Measurements from ENCODE around the gene SERPINB6. TPM values are rescaled to one million over a fixed set of nuclear protein-coding genes. Genes with fewer than 3 reads are reported as not detected.
A peak's percentile ranks its signal among the peaks of the same experiment; 100 is the strongest.
"Not testable (repeated sequence)": the region's sequence is repeated elsewhere in the genome, so short reads cannot be mapped to it uniquely, and the experiment has no call there.

Gene SERPINB6
- total and polyA plus RNA-seq, 2 donors = 23.1 to 84.3 TPM

DNA sequence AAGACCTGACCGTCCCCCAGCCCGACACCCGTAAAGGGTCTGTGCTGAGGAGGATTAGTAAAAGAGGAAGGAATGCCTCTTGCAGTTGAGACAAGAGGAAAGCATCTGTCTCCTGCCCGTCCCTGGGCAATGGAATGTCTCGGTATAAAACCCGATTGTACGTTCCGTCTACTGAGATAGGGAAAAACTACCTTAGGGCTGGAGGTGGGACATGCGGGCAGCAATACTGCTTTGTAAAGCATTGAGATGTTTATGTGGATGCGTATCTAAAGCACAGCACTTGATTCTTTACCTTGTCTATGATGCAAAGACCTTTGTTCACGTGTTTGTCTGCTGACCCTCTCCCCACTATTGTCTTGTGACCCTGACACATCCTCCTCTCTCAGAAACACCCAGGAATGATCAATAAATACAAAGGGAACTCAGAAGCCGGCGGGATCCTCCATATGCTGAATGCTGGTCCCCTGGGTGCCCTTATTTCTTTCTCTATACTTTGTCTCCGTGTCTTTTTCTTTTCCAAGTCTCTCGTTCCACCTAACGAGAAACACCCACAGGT is 62.2 kb downstream of the SERPINB6 start:
- not testable (repeated sequence) for DNase-seq (ENCODE audit: low read depth in 6 of 9, low spot score in 9 of 9); H3K4me1 ChIP-seq (ENCODE audit: control insufficient read depth in 2 of 2, insufficient read depth in 2 of 2, low read length in 2 of 2); H3K36me3 ChIP-seq (ENCODE audit: control insufficient read depth in 2 of 2, insufficient read depth in 2 of 2, low read length in 1 of 2); H3K9me3 ChIP-seq (ENCODE audit: control insufficient read depth in 2 of 2, insufficient read depth in 1 of 2, low read length in 1 of 2); H3K27me3 ChIP-seq (ENCODE audit: control insufficient read depth in 2 of 2, insufficient read depth in 1 of 2, low read length in 1 of 2); H3K4me3 ChIP-seq (ENCODE audit: low read length in 2 of 2); H3K27ac ChIP-seq (ENCODE audit: low read depth in 1 of 2, low read length in 1 of 2)
- 84% methylated on average over 16 of the region's 16 CpGs for WGBS

DNA sequence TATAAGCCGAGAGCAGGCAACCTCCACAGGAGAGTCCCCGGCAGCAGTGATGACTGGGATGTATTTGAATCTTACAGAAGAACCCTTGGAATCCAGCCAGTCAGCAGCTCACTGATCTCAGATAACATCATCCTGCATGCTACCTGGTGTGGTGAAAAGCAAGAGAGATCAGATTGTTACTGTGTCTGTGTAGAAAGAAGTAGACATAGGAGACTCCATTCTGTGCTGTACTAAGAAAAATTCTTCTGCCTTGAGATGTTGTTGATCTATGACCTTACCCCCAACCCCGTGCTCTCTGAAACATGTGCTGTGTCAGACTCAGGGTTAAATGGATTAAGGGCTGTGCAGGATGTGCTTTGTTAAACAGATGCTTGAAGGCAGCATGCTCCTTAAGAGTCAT is 62.9 kb downstream of the SERPINB6 start:
- H3K27ac ChIP-seq (ENCODE audit: low read depth in 1 of 2, low read length in 1 of 2); H3K4me1 ChIP-seq (ENCODE audit: control insufficient read depth in 2 of 2, insufficient read depth in 2 of 2, low read length in 2 of 2); H3K4me3 ChIP-seq (ENCODE audit: low read length in 2 of 2); H3K9me3 ChIP-seq (ENCODE audit: control insufficient read depth in 2 of 2, insufficient read depth in 1 of 2, low read length in 1 of 2); H3K36me3 ChIP-seq (ENCODE audit: control insufficient read depth in 2 of 2, insufficient read depth in 2 of 2, low read length in 1 of 2); H3K27me3 ChIP-seq (ENCODE audit: control insufficient read depth in 2 of 2, insufficient read depth in 1 of 2, low read length in 1 of 2): not testable (repeated sequence)
- peak in 1 of 9 donors; percentile 50 for DNase-seq (ENCODE audit: low read depth in 6 of 9, low spot score in 9 of 9)
- 69% methylated on average over 3 of the region's 3 CpGs for WGBS

DNA sequence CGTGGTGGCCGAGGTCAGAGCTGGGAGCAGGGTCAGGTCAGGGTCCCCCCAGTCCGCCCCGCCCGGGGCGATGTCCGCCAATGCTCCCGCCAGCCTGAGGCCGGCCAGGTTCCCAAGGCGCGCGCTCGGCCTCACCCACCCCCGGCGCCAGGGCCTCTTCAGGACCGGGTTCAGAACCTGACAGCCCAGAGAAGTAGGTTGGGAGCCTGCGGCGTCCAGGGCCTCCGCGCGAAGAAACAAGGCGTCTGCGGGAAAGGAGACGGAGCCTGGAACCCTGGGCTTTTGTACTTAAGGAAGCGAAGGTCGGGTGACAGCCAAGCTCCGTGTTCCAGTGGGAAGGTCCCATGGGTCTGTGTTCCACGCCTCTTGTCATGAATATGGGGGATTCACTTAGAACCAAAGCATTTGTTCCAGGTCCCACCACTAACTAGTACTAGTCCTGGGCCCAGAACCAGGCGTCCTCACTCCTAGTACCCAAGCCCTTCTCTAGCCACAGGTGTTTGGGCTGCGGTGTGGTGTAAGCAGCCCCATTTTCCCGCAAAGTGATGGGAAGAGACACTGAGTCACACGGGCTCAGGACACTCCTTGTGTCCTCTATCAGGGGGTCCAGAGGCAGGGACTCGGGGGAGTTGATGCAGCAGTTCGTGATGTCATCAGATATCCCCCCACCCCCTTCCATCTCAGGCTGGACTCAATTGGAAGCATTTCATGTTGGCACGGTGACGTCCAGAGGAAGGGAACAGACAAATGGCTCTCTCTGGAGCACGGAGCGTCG is 67.8 kb downstream of the SERPINB6 start:
- Histone ChIP-seq H3K27me3 (ENCODE audit: control insufficient read depth in 2 of 2, insufficient read depth in 1 of 2, low read length in 1 of 2) (peaks cover 0 to 19% of the 10 kb centered on the region in 2 donors), H3K4me3 (ENCODE audit: low read length in 2 of 2) (peak overlapping the region; percentile 58 to 75), H3K36me3 (ENCODE audit: control insufficient read depth in 2 of 2, insufficient read depth in 2 of 2, low read length in 1 of 2) (peaks cover 4 to 11% of the 10 kb centered on the region in 2 donors), H3K4me1 (ENCODE audit: control insufficient read depth in 2 of 2, insufficient read depth in 2 of 2, low read length in 2 of 2) (peaks cover 8 to 20% of the 10 kb centered on the region in 2 donors)
- DNase-seq (ENCODE audit: low read depth in 6 of 9, low spot score in 9 of 9); H3K27ac ChIP-seq (ENCODE audit: low read depth in 1 of 2, low read length in 1 of 2); H3K9me3 ChIP-seq (ENCODE audit: control insufficient read depth in 2 of 2, insufficient read depth in 1 of 2, low read length in 1 of 2): not testable (repeated sequence)
- WGBS = 39% methylated on average over 31 of the region's 39 CpGs

DNA sequence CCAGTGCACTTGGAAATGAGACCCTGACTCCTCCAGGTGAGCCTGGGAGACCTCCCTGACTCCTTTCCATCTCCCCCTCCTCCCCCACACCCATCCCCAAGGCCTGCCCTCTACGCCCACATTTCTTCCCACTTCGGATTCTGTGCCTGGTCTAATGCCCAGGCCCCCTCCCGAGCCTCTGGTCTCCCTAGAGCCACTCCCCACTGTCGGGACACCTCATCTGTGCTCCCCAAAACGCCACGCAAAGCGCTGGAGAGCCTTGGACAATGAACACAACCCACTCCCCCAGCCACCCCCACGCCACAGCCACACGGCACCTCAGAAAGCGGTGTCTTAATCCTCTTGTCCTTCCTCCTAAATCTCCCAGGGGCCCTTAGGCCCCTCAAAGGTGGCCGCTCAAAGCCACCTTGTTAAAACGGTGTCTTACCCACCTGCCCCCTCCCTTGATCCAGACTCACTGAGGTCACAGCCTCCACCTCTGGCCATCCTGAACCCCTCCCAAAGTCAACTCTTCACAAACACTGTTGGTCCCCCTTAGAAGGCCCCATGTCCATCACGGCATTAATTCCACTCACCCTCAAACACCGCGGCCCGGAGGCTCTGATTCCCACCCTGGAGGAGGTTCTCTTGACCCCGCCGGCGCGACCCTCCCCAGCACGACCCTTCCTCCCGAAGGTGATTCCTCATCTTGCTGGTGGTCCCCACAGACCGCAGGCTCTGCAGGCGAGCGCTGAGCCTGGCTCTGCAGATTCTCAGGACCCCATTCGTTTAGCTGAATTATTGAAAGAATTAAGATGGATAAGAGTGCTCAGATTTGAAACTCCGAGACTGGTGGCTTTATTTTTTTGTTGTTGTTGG is 69.5 kb downstream of the SERPINB6 start:
- not testable (repeated sequence) for DNase-seq (ENCODE audit: low read depth in 6 of 9, low spot score in 9 of 9); H3K9me3 ChIP-seq (ENCODE audit: control insufficient read depth in 2 of 2, insufficient read depth in 1 of 2, low read length in 1 of 2)
- Histone ChIP-seq H3K36me3 (ENCODE audit: control insufficient read depth in 2 of 2, insufficient read depth in 2 of 2, low read length in 1 of 2) (peaks cover 4 to 11% of the 10 kb centered on the region in 2 donors), H3K4me1 (ENCODE audit: control insufficient read depth in 2 of 2, insufficient read depth in 2 of 2, low read length in 2 of 2) (peaks cover 8 to 20% of the 10 kb centered on the region in 2 donors), H3K27ac (ENCODE audit: low read depth in 1 of 2, low read length in 1 of 2) (peak overlapping the region in 1 of 2 donors; percentile 18), H3K27me3 (ENCODE audit: control insufficient read depth in 2 of 2, insufficient read depth in 1 of 2, low read length in 1 of 2) (peaks cover 0 to 19% of the 10 kb centered on the region in 2 donors), H3K4me3 (ENCODE audit: low read length in 2 of 2) (peak overlapping the region; percentile 58 to 75)
- 63% methylated on average over 27 of the region's 27 CpGs for WGBS

DNA sequence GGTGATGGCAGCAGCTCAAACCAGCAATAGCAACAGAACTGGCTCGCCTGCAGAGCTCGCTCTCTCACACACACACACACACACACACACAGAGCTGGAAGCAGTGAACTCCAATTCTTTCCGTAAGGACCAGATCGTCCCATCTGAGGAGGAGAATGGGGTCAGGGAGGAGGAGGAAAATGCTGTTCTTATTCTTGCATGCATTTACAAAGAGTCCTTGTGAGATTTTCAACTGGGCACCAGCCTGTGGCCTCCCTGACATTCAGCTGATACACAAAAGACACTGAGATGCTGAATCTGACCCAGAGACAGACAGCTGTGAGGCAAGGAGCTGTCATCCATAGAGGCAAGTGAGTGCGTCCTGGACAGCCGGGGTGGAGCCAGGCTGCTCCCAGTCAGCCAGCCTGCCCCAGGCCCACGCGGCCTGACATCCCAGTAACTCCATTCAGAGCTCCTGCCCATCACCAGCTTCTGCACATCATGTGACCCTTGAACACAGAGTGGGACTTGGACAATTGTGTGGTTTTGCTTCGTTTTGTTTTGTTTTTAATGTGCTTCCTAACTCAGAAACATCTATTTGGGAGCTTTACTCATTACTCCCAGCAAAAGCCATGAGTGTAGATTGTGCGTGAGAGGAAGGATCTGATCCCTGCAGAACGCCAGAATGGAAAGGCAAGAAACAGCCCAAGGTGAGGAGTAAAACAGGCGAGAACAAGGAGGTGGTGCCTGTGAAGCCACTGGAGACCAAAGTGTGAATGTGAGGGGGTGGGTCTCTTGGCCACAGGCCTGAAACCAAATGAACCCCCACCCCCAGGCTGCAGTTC is 70.3 kb downstream of the SERPINB6 start:
- Histone ChIP-seq H3K9me3 (ENCODE audit: control insufficient read depth in 2 of 2, insufficient read depth in 1 of 2, low read length in 1 of 2) (no peaks in the 10 kb centered on the region), H3K27ac (ENCODE audit: low read depth in 1 of 2, low read length in 1 of 2) (no peak overlapping the region)
- 90% methylated on average over 12 of the region's 12 CpGs for WGBS

DNA sequence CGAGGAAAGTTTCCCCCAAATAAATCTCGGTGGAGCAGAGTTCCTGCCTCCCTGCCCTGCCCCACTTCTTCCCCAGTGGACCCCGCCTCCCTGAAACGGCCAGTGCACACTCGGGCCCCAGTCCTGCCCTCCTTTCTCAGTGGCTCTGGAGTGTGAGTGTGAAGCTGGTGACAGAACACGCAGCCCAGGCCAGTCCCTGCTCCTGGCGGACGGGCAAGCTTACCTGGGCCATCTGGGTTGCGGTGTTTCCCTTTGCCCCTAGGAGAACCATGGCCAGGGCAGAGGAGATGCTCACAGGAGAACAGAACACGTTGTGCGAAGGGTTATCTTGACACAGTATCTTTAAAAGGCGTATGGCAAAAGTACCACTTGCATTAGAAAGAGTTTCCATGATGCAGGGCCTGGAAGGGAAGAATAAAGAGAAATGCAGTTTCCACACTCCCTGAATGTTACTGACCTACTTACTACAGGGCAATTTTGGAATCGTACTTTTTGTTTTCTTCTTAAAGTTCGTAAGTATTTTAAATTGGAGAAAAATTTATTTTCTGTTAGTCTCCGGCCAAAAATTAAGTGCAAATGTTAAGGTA is 71.1 kb downstream of the SERPINB6 start:
- Histone ChIP-seq H3K4me1 (ENCODE audit: control insufficient read depth in 2 of 2, insufficient read depth in 2 of 2, low read length in 2 of 2) (peaks cover 8 to 20% of the 10 kb centered on the region in 2 donors), H3K27ac (ENCODE audit: low read depth in 1 of 2, low read length in 1 of 2) (no peak overlapping the region), H3K36me3 (ENCODE audit: control insufficient read depth in 2 of 2, insufficient read depth in 2 of 2, low read length in 1 of 2) (peaks cover 9 to 11% of the 10 kb centered on the region in 2 donors), H3K27me3 (ENCODE audit: control insufficient read depth in 2 of 2, insufficient read depth in 1 of 2, low read length in 1 of 2) (peaks cover 0 to 19% of the 10 kb centered on the region in 2 donors), H3K9me3 (ENCODE audit: control insufficient read depth in 2 of 2, insufficient read depth in 1 of 2, low read length in 1 of 2) (no peaks in the 10 kb centered on the region), H3K4me3 (ENCODE audit: low read length in 2 of 2) (no peak overlapping the region)
- no peak for DNase-seq (ENCODE audit: low read depth in 6 of 9, low spot score in 9 of 9)
- WGBS = 89% methylated on average over 15 of the region's 15 CpGs

More for the DNA sequence above, 70.3 kb downstream of the SERPINB6 start:
- Histone ChIP-seq H3K36me3 (ENCODE audit: control insufficient read depth in 2 of 2, insufficient read depth in 2 of 2, low read length in 1 of 2) (peaks cover 4 to 11% of the 10 kb centered on the region in 2 donors), H3K4me3 (ENCODE audit: low read length in 2 of 2) (no peak overlapping the region), H3K27me3 (ENCODE audit: control insufficient read depth in 2 of 2, insufficient read depth in 1 of 2, low read length in 1 of 2) (peaks cover 0 to 19% of the 10 kb centered on the region in 2 donors), H3K4me1 (ENCODE audit: control insufficient read depth in 2 of 2, insufficient read depth in 2 of 2, low read length in 2 of 2) (peaks cover 8 to 20% of the 10 kb centered on the region in 2 donors)
- no peak for DNase-seq (ENCODE audit: low read depth in 6 of 9, low spot score in 9 of 9)

DNA sequence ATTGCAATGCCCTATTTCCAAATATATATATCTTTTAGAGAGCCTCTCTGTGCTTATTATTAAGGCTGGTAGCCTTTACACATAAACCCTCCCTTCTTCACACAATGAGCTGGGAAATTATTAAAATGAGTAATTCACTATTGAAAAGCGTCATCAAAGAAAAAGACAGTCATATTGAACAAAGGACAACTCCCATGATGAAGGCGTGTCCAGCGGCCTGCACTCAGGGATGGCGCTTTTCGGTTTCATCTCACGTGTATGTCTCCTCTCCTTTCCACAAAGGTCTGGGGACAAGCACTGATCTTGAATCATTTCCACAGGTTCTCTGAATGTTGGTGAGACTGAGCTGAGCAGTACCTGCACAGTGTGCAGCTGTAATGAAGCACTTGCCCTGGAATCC is 71.8 kb downstream of the SERPINB6 start:
- no peaks in the 10 kb centered on the region for H3K9me3 ChIP-seq (ENCODE audit: control insufficient read depth in 2 of 2, insufficient read depth in 1 of 2, low read length in 1 of 2)
- WGBS = 99% methylated on average over 6 of the region's 6 CpGs
- H3K36me3 ChIP-seq (ENCODE audit: control insufficient read depth in 2 of 2, insufficient read depth in 2 of 2, low read length in 1 of 2) = peaks cover 13 to 17% of the 10 kb centered on the region in 2 donors
- DNase-seq (ENCODE audit: low read depth in 6 of 9, low spot score in 9 of 9) = no peak
- H3K27me3 ChIP-seq (ENCODE audit: control insufficient read depth in 2 of 2, insufficient read depth in 1 of 2, low read length in 1 of 2) = peaks cover 0 to 19% of the 10 kb centered on the region in 2 donors
- no peak overlapping the region for H3K4me3 ChIP-seq (ENCODE audit: low read length in 2 of 2)
- H3K4me1 ChIP-seq (ENCODE audit: control insufficient read depth in 2 of 2, insufficient read depth in 2 of 2, low read length in 2 of 2) = peaks cover 8 to 20% of the 10 kb centered on the region in 2 donors
- no peak overlapping the region for H3K27ac ChIP-seq (ENCODE audit: low read depth in 1 of 2, low read length in 1 of 2)

All from thymus (tissue), 11 donors.